ENCODE measurements around the gene CAPNS1. TPM values are rescaled to one million over a fixed set of nuclear protein-coding genes. Genes with fewer than 3 reads are reported as not detected.

CAPNS1 gene
- total RNA-seq = 225 and 290 TPM in 2 replicates

GRCh38 chr19:36139473-36140303, at the start of gene CAPNS1:
TSS of gene CAPNS1 (plus strand) at chr19:36140066. CDS start at chr19:36141012, 946 bp downstream.

DNA sequence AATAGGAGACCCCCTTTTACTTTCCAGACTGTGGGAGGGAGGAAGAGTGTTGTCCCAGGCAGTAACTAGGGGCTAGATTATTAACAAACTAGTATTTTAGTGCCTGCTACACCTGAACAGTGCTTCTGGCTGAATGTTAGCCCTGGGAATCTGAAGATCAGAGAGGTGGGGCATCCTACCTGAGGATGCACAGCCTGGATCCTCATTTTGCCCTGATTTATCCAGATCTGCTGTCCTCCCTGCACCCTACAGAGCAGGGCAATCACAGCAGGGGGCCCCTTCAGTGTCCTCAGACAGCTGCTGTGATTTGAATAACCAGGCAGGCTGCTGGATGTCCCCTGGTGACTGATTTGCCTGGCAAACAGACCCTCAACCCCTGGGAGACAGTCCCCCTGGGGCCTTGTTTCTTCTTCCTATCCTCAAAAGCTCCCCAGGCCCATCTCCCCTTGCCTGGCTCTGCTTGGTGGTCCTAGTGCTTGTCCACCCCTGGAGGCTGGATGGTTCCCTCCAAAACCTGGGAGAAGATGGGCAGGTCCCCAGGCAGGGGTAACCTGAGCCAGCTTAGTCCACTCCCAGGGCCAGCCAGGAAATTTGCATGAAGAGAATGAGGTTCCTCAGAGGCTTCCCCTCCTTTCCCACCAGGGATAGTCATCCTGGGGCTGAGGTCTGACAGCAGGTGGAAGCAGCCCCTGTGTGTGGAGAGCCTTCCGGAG, 29.2 kb upstream of the CAPNS1 start, which contains the start of gene OVOL3:
Gene OVOL3, plus strand, starts transcription at position 657 of the 713 bp plus-strand sequence. CDS start 60 bp downstream, outside the sequence.

GRCh38 chr19:36114721-36115452, 25.0 kb upstream of the CAPNS1 start, which contains the start of gene POLR2I:
TSS of gene POLR2I (minus strand) at chr19:36114875. CDS start at chr19:36114856, 19 bp downstream.

GRCh38 chr19:36115453-36116343, 24.2 kb upstream of the CAPNS1 start, which contains the start of gene TBCB:
TSS of gene TBCB (plus strand) at chr19:36115468. CDS start at chr19:36115561, 93 bp downstream.

DNA sequence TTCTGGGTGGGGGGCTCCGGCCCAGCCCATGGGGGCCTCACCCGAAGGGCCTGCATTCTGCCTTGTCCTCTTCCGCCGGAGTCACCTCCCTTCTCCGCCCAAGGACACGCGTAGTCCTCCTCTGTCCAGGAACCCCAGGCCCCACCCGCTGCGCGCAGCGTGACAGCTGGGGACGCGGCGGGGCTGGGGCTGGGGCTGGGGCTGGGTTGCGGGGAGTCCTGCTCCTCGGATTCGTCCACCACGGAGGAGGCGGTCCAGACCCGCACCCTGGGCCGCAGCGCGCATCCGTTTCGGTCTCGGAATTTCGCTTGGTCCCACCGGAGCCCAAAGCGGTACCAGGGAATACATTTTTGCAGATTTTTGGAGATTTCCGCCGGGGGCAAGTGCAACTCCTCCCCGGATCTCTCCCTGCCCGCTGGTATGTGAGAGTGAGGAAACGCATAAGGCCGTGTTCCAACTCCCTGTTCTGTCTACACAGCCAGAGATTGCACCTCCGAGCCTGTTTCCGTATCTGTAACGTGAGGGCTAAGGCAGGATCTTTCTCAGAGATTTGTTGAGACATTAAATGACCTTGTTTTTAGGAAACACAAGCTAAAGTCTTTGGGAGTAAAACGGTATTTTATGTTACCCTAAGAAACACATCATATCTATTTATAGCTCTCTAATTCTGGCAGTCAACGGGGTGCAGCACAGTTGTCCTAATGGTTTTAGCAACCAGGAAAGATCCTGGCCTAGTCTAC, 12.7 kb downstream of the CAPNS1 start, which contains the start of gene COX7A1:
Gene COX7A1, minus strand, starts transcription at position 96 of the 740 bp plus-strand sequence. Its CDS starts 40 bp downstream, at position 56.

Other genes starting within 250 kb of the CAPNS1 start
- gene NFKBID, start 239.5 kb upstream of the CAPNS1 start, total RNA-seq = 5.6 and 9.9 TPM in 2 replicates
- gene HCST, start 237.5 kb upstream of the CAPNS1 start, total RNA-seq = 0.22 and 1.5 TPM in 2 replicates
- gene TYROBP, start 231.8 kb upstream of the CAPNS1 start, total RNA-seq = not detected in 2 replicates
- 1.7 and 2.4 TPM in 2 replicates for gene LRFN3, start 203.7 kb upstream of the CAPNS1 start, total RNA-seq
- gene SDHAF1, start 144.9 kb upstream of the CAPNS1 start, total RNA-seq = 9.6 and 11.1 TPM in 2 replicates
- gene SYNE4, start 131.3 kb upstream of the CAPNS1 start, total RNA-seq = 0.25 TPM in 1 of 2 replicates, not detected in the other
- 15.9 and 20.0 TPM in 2 replicates for gene ALKBH6, start 125.9 kb upstream of the CAPNS1 start, total RNA-seq
- 5.4 and 12.6 TPM in 2 replicates for gene CLIP3, start 107.2 kb upstream of the CAPNS1 start, total RNA-seq
- 2.4 and 3.9 TPM in 2 replicates for gene THAP8, start 85.8 kb upstream of the CAPNS1 start, total RNA-seq
- 6.1 and 16.3 TPM in 2 replicates for gene WDR62, start 85.2 kb upstream of the CAPNS1 start, total RNA-seq
- not detected in 2 replicates for gene OVOL3, start 28.9 kb upstream of the CAPNS1 start, total RNA-seq
- gene POLR2I, start 25.2 kb upstream of the CAPNS1 start, total RNA-seq = 43.2 TPM in 2 replicates
- gene TBCB, start 24.6 kb upstream of the CAPNS1 start, total RNA-seq = 240 and 342 TPM in 2 replicates
- gene COX7A1, start 12.4 kb downstream of the CAPNS1 start, total RNA-seq = 4.5 and 12.9 TPM in 2 replicates
- 4.4 and 5.2 TPM in 2 replicates for gene ZNF565, start 74.6 kb downstream of the CAPNS1 start, total RNA-seq
- 92.7 and 131 TPM in 2 replicates for gene ZNF146, start 75.0 kb downstream of the CAPNS1 start, total RNA-seq
- gene ZFP14, start 239.1 kb downstream of the CAPNS1 start, total RNA-seq = 2.3 and 4.7 TPM in 2 replicates

All from uterine smooth muscle cell (primary cell).